Endothelial cell of umbilical vein (primary cell): ENCODE results near the gene OR10W1. TPM values are rescaled to one million over a fixed set of nuclear protein-coding genes. Genes with fewer than 3 reads are reported as not detected.

Experiments
- BruUV-seq: library from RNA; stranded (reverse); fragments of 400-500 nt; replicated peaks from 2 replicates; lab custom pipeline; 2021; lab: Mats Ljungman, UMichigan
- CTCF ChIA-PET: fragments of 300-600, 350-600 bp; sonication (Branson Sonifier 250); formaldehyde crosslinking; loops from one replicate; lab custom pipeline; 2021; ENCODE audit warnings: antibody characterized with exemption, inconsistent platforms; lab: Charles Lee
- POLR2A ChIA-PET: fragments of 300-600, 350-600 bp; sonication (Branson Sonifier 250); formaldehyde crosslinking; loops from one replicate; lab custom pipeline; 2021; ENCODE audit warnings: antibody characterized with exemption, inconsistent platforms; lab: Charles Lee
- DNase-seq: peaks from one replicate; pipeline ENCODE4 v3.0.0-alpha.2; 2011; ENCODE audit warnings: low read depth, low spot score
- FAIRE-seq: peaks from 2 replicates; lab custom pipeline; 2011; peaks lifted over from hg19 to GRCh38; lab: Jason Lieb, UNC
- H2AFZ ChIP-seq: 2 replicates; pipeline ENCODE4 v1.6.0; 2012; ENCODE audit warnings: low read depth, low read length, control low read depth, inconsistent platforms
- H3K27ac ChIP-seq: 2 replicates; pipeline ENCODE4 v1.5.1; 2011; ENCODE audit warnings: low read depth, mild to moderate bottlenecking, control low read depth, low read length, moderate library complexity; ENCODE audit not compliant: insufficient read depth
- H3K27me3 ChIP-seq, 2 experiments: 2 replicates each; pipeline versions ENCODE4 v1.6.0 to v1.6.1; 2011; ENCODE audit warnings: low read length in 2 of 2, mixed read lengths in 1 of 2; ENCODE audit not compliant: control insufficient read depth in 2 of 2, insufficient read depth in 2 of 2
- H3K36me3 ChIP-seq, 2 experiments: 2 replicates in 1 of 2; 3 replicates in 1 of 2; pipeline ENCODE4 v1.5.1; 2011; ENCODE audit warnings: low read length in 2 of 2, mild to moderate bottlenecking in 1 of 2, moderate library complexity in 1 of 2; ENCODE audit not compliant: control insufficient read depth in 2 of 2, insufficient read depth in 2 of 2; ENCODE audit errors: extremely low read depth in 1 of 2
- H3K4me1 ChIP-seq: 3 replicates; pipeline ENCODE4 v1.5.1; 2011; ENCODE audit warnings: mild to moderate bottlenecking, low read length; ENCODE audit not compliant: control insufficient read depth, insufficient read depth; ENCODE audit errors: extremely low read depth
- H3K4me2 ChIP-seq: 2 replicates; pipeline ENCODE4 v1.6.1; 2011; ENCODE audit warnings: low read length, control low read depth, mixed read lengths; ENCODE audit not compliant: insufficient read depth
- H3K4me3 ChIP-seq, 3 experiments: fragments of 200-600 bp in 1 of 3; sonication (generic), shearing (Covaris generic) in 1 of 3; replicated peaks in 1 of 3; 2 replicates each; pipeline ENCODE4 v1.5.1; 2011 to 2016; ENCODE audit warnings: control low read depth in 3 of 3, low read length in 3 of 3, mild to moderate bottlenecking in 2 of 3, inconsistent platforms in 1 of 3, low read depth in 1 of 3, moderate library complexity in 1 of 3; ENCODE audit not compliant: insufficient read depth in 1 of 3
- H3K79me2 ChIP-seq: 2 replicates; pipeline ENCODE4 v1.6.0; 2012; ENCODE audit warnings: low read length, inconsistent platforms; ENCODE audit not compliant: control insufficient read depth, insufficient read depth
- H3K9ac ChIP-seq: replicated peaks from 2 replicates; pipeline ENCODE3; 2011; ENCODE audit warnings: low read length, control low read depth; ENCODE audit not compliant: insufficient read depth; ENCODE audit errors: extremely low read depth
- H3K9me1 ChIP-seq: replicated peaks from 3 replicates; pipeline ENCODE4 v1.6.0; 2011; ENCODE audit warnings: mild to moderate bottlenecking, low read length; ENCODE audit not compliant: control insufficient read depth, insufficient read depth; ENCODE audit errors: extremely low read depth
- H3K9me3 ChIP-seq: replicated peaks from 2 replicates; pipeline ENCODE4 v1.5.1; 2012; ENCODE audit warnings: low read length, inconsistent platforms; ENCODE audit not compliant: control insufficient read depth, insufficient read depth
- H4K20me1 ChIP-seq: replicated peaks from 2 replicates; pipeline ENCODE3; 2011; ENCODE audit warnings: mild to moderate bottlenecking, low read length; ENCODE audit not compliant: control insufficient read depth, insufficient read depth; ENCODE audit errors: extremely low read depth
- EZH2 ChIP-seq: IDR thresholded peaks from 2 replicates; pipeline ENCODE4 v1.6.1; 2012; ENCODE audit warnings: borderline replicate concordance, low read depth, mild to moderate bottlenecking, moderate library complexity, low read length, inconsistent platforms; ENCODE audit not compliant: severe bottlenecking
- FOS ChIP-seq: IDR thresholded peaks from 2 replicates; pipeline ENCODE4 v1.6.1; 2011; ENCODE audit warnings: mild to moderate bottlenecking, low read length, moderate library complexity, borderline replicate concordance; ENCODE audit not compliant: insufficient read depth
- GATA2 ChIP-seq: IDR thresholded peaks from 2 replicates; pipeline ENCODE4 v1.7.0; 2011; ENCODE audit warnings: low read depth, mild to moderate bottlenecking, moderate library complexity, mixed read lengths, low read length; ENCODE audit not compliant: insufficient read length, insufficient read depth
- JUN ChIP-seq: IDR thresholded peaks from 2 replicates; pipeline ENCODE4 v1.6.1; 2011; ENCODE audit warnings: borderline replicate concordance, low read depth; ENCODE audit not compliant: insufficient read length, insufficient read depth
- MYC ChIP-seq: IDR thresholded peaks from one replicate; pipeline ENCODE4 v1.6.1; 2011; ENCODE audit warnings: mild to moderate bottlenecking, low read depth, low read length
- POLR2A ChIP-seq: IDR thresholded peaks from 2 replicates; pipeline ENCODE4 v1.6.1; 2012; ENCODE audit warnings: low read depth, mild to moderate bottlenecking, control low read depth, low read length
- POLR2AphosphoS5 ChIP-seq: IDR thresholded peaks from 2 replicates; pipeline ENCODE4 v1.6.1; 2012; ENCODE audit warnings: low read depth, mild to moderate bottlenecking, control low read depth, low read length, moderate library complexity; ENCODE audit not compliant: insufficient read depth
- dilution Hi-C: fragments of 300-500 bp; cut with MboI; formaldehyde crosslinking; loops from one replicate; pipeline ENCODE4 v1.15.0; 2019; ENCODE audit warnings: low sequenced_read_pairs; ENCODE audit not compliant: extremely low pct_ligation_motif_present
- intact Hi-C: fragments of 100-400 bp; cut with micrococcal nuclease; formaldehyde crosslinking; loops from one replicate; pipeline ENCODE4 v1.10.0; 2022
- polyA plus RNA-seq, 4 experiments: library from polyadenylated mRNA; depleted of rRNA in 3 of 4; stranded (reverse) in 3 of 4; unstranded in 1 of 4; fragments of >200 nt; gene quantifications; 2 replicates each; pipeline versions ENCODE4 v1.2.1 to v1.2.3, GENCODE V29; 2011 to 2012; ENCODE audit warnings: missing spikeins in 1 of 4
- total RNA-seq: library from RNA; stranded (reverse); gene quantifications from 2 replicates; pipeline ENCODE4 v1.2.3, GENCODE V29; 2021
- TF ChIP-seq, protein P1 (sequence below): IDR thresholded peaks from 2 replicates; pipeline ENCODE4 v1.6.1; 2011; ENCODE audit not compliant: insufficient read depth, insufficient read length
- TF ChIP-seq, protein P2 (sequence below), 2 donors: IDR thresholded peaks; 1 replicate in 1 of 2; 2 replicates in 1 of 2; pipeline ENCODE4 v1.5.1; 2011; ENCODE audit warnings: low read length in 2 of 2, mild to moderate bottlenecking in 2 of 2, moderate library complexity in 2 of 2, control low read depth in 1 of 2, inconsistent platforms in 1 of 2, low read depth in 1 of 2; ENCODE audit not compliant: insufficient read depth in 1 of 2; ENCODE audit errors: extremely low read depth in 1 of 2

The OR10W1 gene
- total and polyA plus RNA-seq, 2 donors (not counting 3 experiments of a cell fraction or from before 2014, with no cell fraction given): not detected

DNA sequence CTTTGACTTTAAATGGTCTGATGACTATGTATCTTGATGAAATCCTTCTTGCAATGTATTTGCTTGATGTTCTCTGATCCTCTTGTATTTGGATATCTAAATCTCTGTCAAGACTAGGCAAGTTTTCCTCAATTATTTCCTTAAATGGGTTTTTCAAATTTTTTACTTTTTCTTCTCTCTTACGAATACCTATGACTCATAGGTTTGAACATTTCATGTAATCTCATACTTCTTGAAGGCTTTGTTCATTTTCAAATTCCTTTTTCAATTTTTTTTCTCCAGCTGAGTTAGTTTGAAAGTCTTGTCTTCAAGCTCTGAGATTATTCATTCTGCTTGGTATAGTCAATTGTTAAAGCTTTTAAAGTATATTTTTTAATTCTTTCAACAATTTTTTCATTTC is 13.1 kb downstream of the OR10W1 start:
- no peak overlapping the region for H3K9ac ChIP-seq
- H3K79me2 ChIP-seq: no peaks in the 10 kb centered on the region
- TF ChIP-seq JUN: no peak
- TF ChIP-seq, protein P1, sequence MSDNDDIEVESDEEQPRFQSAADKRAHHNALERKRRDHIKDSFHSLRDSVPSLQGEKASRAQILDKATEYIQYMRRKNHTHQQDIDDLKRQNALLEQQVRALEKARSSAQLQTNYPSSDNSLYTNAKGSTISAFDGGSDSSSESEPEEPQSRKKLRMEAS: no peak
- no peak for TF ChIP-seq MYC
- TF ChIP-seq POLR2A: no peak
- TF ChIP-seq EZH2: no peak
- ChIA-PET CTCF (no interaction called here), POLR2A (no interaction called here)
- H3K27me3 ChIP-seq: no peaks in the 10 kb centered on the region
- H3K27ac ChIP-seq: no peak overlapping the region
- no peaks in the 10 kb centered on the region for H4K20me1 ChIP-seq
- FAIRE-seq: no peak
- H3K4me1 ChIP-seq: no peaks in the 10 kb centered on the region
- no peak for DNase-seq
- BruUV-seq: no TSS peak
- no peak overlapping the region for H3K4me2 ChIP-seq
- intact Hi-C loops (no loop called here), dilution Hi-C loops (no loop called here)
- no peaks in the 10 kb centered on the region for H3K9me1 ChIP-seq
- no peaks in the 10 kb centered on the region for H3K9me3 ChIP-seq
- no peaks in the 10 kb centered on the region for H3K36me3 ChIP-seq
- no peak overlapping the region for H3K4me3 ChIP-seq
- no peak overlapping the region for H2AFZ ChIP-seq

DNA sequence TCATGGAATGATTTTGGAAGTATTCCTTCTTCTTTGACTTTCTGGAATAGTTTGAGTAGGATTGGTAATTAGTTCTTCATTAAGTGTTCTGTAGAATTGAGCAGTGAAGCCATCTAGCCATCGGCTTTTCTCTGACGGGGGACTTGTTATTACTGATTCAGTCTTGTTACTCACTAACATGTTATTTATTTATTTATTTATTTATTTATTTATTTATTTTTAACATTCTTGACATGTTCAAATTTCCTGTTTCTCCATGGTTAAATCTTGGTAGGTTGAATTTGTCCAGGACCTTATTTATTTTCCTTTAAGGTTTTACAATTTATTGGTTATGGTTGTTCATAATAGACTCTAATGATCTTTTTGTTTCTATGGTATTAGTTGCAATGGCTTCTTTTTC is 24.1 kb downstream of the OR10W1 start:
- TF ChIP-seq, protein P1: no peak
- TF ChIP-seq FOS (no peak), POLR2A (no peak), GATA2 (no peak), JUN (no peak), MYC (no peak), POLR2AphosphoS5 (no peak)
- TF ChIP-seq, protein P2, sequence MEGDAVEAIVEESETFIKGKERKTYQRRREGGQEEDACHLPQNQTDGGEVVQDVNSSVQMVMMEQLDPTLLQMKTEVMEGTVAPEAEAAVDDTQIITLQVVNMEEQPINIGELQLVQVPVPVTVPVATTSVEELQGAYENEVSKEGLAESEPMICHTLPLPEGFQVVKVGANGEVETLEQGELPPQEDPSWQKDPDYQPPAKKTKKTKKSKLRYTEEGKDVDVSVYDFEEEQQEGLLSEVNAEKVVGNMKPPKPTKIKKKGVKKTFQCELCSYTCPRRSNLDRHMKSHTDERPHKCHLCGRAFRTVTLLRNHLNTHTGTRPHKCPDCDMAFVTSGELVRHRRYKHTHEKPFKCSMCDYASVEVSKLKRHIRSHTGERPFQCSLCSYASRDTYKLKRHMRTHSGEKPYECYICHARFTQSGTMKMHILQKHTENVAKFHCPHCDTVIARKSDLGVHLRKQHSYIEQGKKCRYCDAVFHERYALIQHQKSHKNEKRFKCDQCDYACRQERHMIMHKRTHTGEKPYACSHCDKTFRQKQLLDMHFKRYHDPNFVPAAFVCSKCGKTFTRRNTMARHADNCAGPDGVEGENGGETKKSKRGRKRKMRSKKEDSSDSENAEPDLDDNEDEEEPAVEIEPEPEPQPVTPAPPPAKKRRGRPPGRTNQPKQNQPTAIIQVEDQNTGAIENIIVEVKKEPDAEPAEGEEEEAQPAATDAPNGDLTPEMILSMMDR (IDR thresholded peaks at IDR 0.05; ENCODE audit: extremely low read depth in 1 of 2, insufficient read depth in 1 of 2, low read depth in 1 of 2, low read length in 2 of 2): no peak

More for the DNA sequence above, 24.1 kb downstream of the OR10W1 start:
- ChIA-PET POLR2A (no interaction called here), CTCF (no interaction called here)
- no peak overlapping the region for H3K27ac ChIP-seq
- H3K4me3 ChIP-seq: no peak overlapping the region
- no peak overlapping the region for H2AFZ ChIP-seq
- dilution Hi-C loops (no loop called here), intact Hi-C loops (no loop called here)
- H3K36me3 ChIP-seq: no peaks in the 10 kb centered on the region
- no peaks in the 10 kb centered on the region for H3K79me2 ChIP-seq
- no peak overlapping the region for H3K4me2 ChIP-seq
- DNase-seq (no peak), FAIRE-seq (no peak)
- no peaks in the 10 kb centered on the region for H3K27me3 ChIP-seq
- no peaks in the 10 kb centered on the region for H3K4me1 ChIP-seq
- no peaks in the 10 kb centered on the region for H3K9me3 ChIP-seq
- H3K9ac ChIP-seq: no peak overlapping the region
- no TSS peak for BruUV-seq
- H3K9me1 ChIP-seq: no peaks in the 10 kb centered on the region
- H4K20me1 ChIP-seq: no peaks in the 10 kb centered on the region
